Stimulated activated naive CD8-positive, alpha-beta T cell treated with anti-CD3 and anti-CD28 coated beads, Interleukin-15, Interleukin-2, amounts not matched to agents 100 U/mL and 50 U/mL, for 24 hours (primary cell): ENCODE results near the gene SLC35E2B.
"Not testable (repeated sequence)": the region's sequence is repeated elsewhere in the genome, so short reads cannot be mapped to it uniquely, and the experiment has no call there.

Experiments used
- ATAC-seq: fragments of 150-1000 bp; cut with Tn5 transposase; one replicate; pipeline ENCODE4 v1.10.0; 2021
- DNase-seq: peaks from one replicate; pipeline ENCODE4 v3.0.0; 2021

Gene SLC35E2B

DNA sequence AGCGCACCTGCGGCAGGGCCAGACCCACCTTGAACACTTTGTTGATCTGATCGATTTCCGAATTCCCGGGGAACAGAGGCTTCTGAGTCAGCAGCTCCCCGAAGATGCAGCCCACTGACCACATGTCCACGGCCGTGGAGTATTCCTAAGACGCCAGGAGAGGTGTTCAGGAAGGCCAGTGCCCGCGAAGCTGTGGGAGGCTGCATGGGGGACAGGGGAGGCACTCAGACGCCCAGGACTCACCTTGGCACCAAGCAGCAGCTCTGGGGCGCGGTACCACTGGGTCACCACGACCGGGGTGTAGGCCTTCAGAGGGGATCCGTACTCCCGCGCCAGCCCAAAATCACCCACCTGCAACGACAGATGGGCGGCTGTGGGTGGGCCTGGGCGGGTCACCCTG lies 11.2 kb upstream of the SLC35E2B start:
- DNase-seq = peak; percentile 4
- no peak for ATAC-seq

DNA sequence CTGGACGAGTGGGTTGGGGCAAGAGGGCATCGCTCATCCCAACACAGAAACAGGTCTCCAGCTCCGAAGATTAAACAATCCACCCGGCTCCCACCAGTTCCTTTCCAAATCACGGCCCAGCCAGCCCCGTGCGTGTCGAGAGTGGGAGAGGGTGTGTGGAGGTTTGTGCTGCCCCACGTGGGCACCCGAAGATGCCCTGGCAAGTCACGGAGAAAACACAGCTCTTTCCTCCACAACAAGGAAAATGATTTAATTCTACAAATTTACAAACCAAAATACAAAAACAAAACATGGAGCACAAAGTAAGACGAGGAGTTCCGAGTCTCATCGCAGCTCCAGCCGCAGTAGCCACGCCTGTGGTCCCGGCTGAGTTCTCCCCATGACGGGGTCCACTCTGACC lies 9.9 kb upstream of the SLC35E2B start:
- not testable (repeated sequence) for DNase-seq, ATAC-seq

DNA sequence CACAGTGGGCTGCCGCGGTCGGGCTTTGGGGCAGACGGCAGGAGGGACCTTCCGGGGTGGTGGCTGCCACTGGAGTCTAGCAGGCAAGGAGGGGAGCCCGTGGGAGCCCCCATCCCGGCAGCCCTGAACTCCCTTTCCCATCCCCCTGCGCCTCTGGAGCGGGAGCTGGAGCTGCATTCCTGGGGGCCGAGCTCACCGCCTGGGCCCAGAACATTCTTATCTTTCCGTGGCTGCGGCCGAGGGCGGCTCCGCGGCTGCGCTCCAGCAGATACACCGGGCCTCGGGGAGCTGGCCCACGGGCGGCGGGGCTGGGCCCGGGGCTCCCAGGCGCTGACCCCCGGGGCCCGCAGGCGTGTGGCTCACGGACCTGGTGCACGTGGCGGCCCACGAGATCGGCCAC lies 8.0 kb upstream of the SLC35E2B start:
- ATAC-seq, DNase-seq: not testable (repeated sequence)

DNA sequence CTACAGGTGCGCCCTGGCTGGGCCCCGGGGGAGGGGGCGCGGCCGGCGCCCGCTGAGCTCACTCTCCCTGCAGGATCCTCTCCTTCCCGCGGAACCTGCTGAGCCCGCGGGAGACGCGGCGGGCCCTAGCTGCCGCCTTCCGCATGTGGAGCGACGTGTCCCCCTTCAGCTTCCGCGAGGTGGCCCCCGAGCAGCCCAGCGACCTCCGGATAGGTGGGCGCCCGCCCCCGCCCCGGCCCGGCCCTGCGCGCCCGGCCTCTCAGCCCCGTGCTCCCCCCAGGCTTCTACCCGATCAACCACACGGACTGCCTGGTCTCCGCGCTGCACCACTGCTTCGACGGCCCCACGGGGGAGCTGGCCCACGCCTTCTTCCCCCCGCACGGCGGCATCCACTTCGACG lies 7.5 kb upstream of the SLC35E2B start:
- ATAC-seq, DNase-seq: not testable (repeated sequence)

DNA sequence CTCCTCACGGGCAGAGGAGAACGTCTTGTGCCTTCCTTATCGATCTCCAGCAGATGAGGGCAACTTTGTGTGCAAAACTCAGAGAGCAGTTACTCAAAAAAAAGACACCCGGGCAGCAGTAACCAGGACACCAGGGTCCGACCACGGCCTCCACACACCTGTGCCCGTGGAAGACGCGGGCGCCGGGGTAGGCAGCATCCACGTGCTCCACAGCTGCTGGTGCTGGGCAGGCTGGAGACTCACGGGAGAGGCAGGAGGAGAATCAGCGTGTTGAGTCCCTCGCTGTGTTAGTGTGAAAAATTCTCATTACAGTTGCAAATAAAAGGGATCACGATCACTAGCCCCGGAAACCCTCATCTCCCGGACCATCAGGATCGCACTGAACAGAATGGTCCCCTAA lies 6.5 kb upstream of the SLC35E2B start:
- not testable (repeated sequence) for DNase-seq, ATAC-seq

DNA sequence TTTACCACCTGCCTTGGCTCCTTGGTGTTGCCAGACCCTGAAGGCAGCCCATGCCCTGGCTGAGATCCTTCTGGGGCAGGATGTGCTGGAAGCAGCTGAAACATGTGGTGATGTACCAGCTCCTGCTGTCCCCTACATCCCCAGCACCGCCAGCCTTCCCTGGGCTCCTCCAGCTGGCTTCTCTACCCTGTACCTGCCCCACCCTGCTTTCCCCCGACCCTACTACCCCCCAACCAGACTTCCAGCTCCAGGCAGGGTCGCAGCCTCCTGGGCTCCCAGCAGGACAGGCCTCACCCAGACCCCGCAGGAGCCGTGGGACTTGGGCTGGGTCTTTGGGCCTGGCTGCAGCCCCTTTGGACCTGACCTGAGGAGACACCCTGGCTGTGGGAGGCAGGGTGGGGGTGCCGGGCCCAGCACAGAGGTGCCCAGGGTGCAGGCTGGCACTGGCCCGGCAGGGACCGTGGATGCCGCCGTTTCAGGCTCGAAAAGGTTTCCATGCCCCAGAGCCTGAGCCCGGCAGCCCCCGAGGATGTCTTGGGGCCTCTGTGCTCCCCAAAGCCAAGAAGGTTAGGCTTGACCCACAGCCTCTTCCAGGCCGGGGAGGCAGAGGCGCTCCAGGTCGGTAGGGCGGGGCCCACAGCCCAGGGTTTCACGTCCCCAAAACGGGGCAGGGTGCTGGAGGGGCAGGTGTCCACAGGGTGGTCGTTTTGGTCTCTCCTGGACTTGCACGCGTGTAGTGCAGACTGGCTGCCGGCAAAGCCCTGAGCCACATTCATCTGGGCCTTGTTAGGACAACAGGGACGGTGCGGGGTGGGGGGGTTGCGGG lies 5.0 kb upstream of the SLC35E2B start:
- not testable (repeated sequence) for DNase-seq, ATAC-seq

DNA sequence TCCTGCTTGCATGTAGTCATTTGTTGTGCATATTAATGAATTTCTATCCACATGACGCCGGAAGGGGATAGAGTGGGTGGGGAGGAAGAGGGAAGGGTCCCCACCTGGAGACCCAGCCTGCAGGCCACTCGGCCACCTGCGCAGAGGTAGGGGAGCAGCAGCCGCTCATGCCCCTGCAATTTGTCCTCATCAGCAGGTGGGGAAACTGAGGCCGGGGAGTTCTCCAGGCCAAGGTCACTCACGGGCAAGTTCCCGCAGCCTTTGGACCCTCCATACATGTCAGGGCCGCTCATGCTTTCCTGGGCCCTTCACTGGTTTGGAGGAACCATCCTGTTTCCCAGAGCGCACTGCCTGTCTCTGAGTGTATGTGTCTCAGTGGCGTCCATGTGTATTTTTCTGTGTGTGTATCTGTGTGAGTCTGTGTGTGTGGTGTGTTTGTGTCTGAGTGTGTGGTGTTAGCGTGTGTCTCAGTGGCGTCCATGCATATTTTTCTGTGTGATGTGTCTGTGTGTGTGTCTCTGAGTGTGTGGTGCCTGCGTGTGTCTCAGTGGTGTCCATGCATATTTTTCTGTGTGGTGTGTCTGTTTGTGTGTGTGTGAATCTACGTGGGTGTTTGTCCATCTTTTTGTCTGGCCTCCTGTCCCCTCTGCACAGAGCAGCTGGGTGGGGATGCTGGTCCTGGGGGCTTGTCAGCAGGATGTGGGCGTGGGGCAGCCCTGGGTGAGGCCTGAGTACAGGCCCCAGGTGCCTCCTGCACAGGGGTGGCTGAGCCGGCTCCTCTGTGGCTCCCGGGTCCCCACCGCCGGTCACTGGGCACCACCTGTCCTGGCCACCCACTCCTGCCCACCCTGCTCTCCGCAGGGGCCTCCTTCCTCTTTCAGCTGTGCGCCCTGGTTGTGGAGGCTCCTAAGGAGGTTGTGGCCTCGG lies 4.1 kb upstream of the SLC35E2B start:
- DNase-seq, ATAC-seq: not testable (repeated sequence)

DNA sequence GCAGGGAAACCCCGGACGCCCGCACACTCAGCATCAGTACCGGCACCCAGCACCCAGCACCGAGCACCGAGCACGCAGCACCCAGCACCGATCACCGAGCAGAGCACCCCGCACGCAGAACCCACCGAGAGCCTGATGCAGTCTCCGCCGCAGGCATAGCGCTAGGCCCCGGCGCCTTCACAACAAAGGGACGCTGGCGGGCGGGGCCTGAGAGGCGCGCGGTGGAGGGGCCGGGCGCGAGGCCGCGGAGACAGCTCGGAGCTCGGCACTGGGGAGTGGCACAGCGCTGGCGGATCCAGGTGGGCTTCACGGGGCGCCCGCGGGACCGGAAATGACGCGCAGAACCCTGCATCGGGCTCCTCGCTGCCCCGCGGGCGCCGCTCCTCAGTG lies 276 bp downstream of the SLC35E2B start:
- DNase-seq (peak; percentile 54), ATAC-seq (peak; percentile 55)

DNA sequence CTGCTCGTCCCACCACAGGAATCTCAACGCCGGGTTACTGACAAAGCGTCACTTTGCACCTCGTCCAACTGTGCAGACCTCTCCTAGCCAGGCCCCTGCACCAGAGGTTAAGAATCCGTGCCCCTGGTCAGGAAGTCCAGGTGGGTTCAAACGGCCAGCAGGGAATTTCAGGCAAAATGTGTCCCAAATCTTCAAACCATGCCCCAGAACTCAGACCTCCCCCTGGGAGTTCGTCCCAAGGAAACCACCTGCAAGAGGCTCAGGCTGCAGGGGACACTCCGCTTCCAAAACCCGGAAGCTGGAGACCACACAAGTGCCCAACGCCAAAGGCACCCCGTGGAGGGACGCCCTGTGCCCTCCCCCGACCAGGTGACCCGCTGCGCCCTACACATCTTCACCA lies 1.2 kb downstream of the SLC35E2B start:
- DNase-seq, ATAC-seq: not testable (repeated sequence)

DNA sequence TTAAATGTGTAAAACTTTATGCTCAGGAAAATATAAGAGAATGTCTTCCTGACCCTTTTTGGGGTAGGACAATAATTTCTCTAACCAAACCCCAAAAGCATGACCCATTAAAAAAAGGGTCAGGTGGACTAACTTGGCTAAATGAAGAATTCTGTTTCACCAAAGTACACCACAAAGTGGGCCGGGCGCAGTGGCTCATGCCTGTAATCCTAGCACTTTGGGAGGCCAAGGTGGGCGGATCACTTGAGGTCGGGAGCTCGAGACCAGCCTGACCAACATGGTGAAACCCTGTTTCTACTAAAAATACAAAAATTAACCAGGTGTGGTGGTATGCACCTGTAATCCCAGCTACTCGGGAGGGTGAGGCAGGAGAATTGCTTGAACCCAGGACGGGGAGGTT lies 3.1 kb downstream of the SLC35E2B start:
- peak; percentile 3 for DNase-seq
- ATAC-seq = not testable (repeated sequence)

DNA sequence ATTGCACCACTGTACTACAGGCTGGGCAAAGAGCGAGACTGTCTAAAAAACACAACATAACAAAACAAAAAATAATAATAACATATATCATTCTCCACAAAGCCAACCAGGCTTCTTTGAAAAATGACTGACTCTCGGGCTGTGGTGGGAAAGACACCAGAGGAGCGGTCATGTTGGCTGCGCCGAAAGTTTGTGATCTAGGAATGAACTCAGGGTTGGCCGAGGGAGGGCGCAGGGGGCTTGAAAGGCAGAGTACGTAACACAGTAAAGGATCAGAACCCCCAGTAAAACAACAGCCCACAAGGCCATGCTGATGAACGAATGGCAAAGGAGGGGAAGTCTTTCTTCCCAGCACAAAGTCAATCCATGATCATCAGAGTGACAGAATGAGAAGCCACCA lies 4.7 kb downstream of the SLC35E2B start:
- no peak for ATAC-seq
- DNase-seq = no peak

DNA sequence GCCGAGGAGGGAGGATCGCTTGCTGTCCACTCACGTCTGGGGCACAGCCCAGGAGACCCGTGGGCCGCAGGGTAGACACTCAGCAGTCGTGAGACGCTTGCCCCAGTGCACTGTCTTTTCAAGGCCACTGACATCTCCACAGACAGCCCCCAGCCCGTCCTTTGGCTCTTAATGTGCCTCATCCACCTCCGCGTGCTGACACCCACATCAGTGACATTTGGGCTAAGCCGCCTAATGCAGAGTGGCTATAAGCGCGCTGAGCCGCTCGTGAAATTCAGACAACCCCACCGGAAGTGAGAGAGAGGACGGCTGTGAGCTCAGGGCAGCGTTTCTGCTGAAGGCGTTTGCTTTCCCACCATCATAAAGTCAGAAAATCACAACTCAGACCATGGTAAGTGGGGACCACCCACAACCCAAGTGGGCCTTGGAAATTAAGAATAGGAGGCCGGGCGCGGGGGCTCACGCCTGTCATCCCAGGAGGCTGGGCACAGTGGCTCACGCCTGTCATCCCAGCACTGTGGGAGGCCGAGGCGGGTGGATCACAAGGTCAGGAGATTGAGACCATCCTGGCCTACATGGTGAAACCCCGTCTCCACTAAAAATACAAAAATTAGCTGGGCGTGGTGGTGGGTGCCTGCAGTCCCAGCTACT lies 8.4 kb downstream of the SLC35E2B start:
- ATAC-seq = no peak
- DNase-seq = no peak

DNA sequence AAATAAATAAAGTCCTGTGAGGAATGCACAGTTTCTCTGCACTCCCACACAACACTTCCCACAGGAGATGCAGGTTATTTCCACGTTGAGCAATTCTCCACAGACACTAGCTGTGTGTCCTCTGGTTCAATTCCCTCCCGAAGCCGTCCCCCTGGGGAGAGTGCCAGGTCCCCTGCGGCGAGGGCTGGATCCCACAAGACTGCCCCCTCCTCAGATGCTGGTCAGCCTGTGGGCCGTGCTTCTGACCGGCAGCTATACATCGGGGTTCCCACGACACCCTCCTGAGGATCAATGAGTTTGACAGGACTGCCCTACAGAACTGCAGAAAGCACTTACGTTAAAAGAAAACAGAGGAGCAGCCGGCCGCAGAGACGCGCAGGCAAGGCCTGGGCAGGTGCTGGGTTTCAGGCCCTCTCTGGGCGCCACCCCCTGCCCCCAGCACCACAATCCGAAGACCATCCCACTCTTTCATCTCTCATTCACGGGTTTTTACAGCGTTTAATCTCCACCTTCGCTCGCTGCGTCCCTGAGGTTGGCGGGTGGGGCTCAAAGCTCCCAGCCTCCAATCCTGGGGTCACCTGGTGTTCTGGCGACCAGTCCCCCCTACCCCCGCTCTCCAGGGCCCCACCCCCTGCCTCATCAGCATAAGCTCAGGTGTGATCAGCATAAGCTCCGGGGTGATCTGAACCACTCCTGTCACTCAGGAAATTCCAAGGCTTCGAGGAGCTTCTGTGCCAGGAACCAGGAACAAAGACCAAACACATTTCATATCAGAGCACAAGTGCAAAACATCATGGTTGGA lies 9.3 kb downstream of the SLC35E2B start:
- DNase-seq = no peak
- no peak for ATAC-seq

DNA sequence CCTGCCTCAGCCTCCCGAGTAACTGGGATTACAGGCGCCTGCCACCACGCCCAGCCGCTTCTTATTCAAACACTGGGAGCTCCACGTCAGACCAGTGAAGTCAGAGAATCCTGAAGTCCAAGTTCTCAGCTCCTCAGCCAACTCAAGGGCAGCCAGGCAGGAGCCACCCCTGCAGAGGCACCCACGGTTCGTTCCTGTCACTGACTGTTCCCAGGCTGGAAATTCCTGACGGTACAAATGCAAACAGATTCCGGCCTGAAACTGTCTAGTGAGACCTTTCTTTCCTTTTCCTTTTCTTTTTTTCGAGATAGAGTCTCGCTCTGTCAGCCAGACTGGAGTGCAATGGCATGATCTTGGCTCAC lies 11.7 kb downstream of the SLC35E2B start:
- DNase-seq (peak; percentile 2), ATAC-seq (no peak)

DNA sequence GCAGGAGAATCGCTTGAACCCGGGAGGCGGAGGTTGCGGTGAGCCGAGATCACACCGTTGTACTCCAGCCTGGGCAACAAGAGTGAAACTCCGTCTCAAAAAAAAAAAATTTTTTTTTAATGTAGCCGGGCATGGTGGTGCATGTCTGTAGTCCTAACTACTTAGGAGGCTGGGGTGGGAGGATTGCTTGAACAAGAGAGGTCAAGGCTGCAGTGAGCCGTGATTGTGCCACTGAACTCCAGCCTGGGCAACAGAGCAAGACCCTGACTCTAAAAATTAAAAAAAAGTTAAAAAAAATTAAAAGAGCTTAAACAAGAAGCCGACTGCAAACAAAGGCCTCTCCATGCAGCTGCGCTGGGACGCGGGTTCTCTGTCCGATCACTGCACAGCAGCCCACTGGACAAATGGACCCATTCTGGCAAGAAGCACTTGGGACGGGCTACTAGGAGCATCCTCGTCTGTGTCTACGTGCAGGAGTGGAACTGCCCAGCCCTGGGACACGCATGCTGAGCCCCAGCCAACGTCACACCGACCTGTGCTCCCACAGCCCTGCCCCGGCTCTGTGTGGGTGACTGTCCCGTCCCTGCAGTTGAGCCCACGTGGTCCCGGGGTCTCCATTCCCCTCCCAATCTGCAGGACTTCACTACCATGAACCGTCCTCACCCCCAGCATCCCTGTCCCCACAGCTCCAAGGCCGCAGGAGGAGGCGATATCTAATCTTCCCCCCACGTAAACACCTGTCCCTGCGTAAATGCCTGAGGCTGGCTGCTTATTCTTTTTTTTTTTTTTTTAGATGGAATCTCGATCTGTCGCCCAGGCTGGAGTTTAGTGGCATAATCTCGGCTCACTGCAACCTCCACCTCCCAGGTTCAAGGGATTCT lies 12.3 kb downstream of the SLC35E2B start:
- ATAC-seq = no peak
- DNase-seq = peak; percentile 10

DNA sequence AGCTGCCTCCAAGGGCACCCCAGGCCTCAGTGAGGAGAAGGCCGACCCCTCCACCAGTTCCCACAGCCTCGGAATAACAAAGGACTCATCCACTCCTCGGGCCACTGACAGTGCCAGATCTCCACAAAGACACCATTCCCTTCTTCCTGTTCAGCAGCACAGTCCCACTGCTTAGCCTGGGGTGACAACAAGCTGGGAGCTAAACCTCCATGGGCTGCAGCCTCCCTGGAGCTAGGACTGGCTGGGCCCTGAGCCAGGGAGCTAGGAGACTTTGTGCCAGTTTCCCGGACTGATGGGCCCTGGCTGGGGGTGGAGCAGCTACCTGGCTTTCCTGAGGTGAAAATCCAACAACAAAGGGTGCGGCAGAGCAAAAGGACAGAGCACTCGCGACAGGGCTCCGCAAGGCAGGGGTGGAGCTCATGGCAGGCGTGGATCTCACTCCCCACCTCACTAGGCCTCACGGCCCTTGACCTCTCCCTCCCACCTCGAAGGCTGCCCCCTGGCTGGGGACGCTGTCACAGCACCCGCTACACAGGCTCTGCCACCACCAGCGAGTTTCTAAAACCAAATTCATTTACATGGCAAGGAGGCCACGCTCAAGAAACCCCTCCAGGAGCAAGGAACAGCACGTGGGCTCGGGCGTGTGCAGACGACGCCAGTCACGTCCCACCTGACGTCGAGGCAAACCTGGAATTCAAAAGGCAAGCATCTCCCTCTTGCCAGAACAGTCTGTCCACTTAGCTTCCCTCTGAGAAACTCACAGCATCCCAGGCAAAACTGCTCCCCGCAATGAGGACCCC lies 13.8 kb downstream of the SLC35E2B start:
- peak; percentile 50 for DNase-seq
- ATAC-seq = peak; percentile 3

DNA sequence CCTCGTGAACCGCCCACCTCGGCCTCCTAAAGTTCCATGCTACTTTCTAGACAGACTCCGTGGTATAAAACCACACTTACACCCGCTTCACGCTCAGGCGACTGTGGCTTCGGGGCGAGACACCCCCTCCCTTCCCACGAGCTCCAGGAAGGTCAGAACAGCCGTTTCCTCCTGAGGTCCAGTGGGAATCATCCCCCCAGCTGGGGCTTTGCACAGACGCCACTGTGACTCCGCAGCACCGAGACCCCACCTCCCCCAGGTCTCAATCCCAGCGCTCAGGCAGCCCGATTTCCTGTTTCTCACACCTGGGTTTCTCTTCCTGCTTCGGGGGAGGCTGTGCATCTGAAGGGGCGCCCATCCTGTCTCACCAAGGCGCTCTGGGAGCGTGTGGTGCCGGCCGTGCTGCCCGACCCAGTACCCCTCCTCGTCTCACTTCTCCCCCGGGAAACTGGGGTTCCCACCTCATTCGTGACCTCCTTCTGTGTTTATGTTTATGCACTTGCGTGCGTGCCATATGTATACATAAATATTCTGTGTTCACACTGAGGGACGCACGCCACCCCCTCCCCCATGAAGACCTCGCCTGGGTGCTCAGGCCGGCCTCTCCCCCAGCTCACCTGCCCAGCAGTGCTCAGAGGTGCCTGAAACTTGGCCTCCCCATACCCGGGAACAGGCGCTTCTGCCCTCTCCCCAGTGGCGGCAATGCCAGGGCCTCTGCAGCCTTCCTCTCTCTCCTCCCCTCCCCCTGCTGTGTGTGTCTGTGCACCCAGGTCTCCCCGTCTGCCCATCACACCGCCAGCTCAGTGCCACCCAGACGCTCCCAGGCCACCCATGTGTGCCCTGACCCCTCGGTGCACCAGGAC lies 14.6 kb downstream of the SLC35E2B start:
- DNase-seq (peak; percentile 72), ATAC-seq (peak; percentile 47)

DNA sequence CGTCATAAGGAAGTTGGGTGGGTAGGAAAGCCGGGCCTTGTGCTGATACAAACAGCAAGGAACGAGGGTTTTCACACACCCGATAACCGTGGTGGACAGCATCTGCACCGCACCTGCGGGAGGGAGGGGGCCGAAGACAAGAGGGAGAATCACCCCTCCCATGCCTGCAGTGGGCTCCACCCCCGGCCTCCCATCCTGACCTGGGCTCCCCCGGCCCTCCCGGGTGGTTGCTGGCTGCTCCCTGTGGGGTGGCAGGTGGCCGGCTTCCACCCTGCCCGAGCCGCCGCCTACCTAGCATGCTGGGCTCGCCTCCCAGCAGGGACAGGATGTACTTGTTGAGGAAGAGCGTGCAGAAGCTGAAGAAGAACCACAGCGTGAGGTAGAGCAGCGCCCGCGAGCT lies 16.5 kb downstream of the SLC35E2B start:
- not testable (repeated sequence) for DNase-seq, ATAC-seq

DNA sequence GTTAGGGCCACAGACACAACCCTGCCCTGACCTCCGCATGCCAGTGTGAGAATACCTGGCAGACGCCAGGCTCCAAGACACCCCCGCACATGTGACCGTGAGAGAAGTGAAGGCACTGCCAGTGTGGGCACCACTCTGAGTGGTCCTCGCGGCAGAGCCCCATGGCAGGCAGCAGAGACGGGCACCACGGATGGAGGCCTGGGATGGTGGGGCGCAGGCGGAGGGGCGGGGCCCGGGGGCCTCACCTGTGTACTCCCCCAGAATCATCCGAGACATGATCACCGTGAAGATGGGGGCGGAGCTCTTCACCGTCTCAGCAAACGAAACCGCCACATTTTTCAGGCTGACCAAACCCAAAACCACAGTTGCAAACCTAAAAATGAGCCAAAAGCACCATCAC lies 17.4 kb downstream of the SLC35E2B start:
- not testable (repeated sequence) for DNase-seq, ATAC-seq
